ENCODE results near the gene SMCO3.
A peak's percentile ranks its signal among the peaks of the same experiment; 100 is the strongest.
"Not testable (repeated sequence)": the region's sequence is repeated elsewhere in the genome, so short reads cannot be mapped to it uniquely, and the experiment has no call there.

SMCO3 gene

GRCh38 chr12:14774074-14774905, 39.7 kb downstream of the SMCO3 start:
- DNase-seq = peak; percentile 51

GRCh38 chr12:14773685-14774073, 40.3 kb downstream of the SMCO3 start:
- no peak for DNase-seq

GRCh38 chr12:14772946-14773345, 41.0 kb downstream of the SMCO3 start:
- no peak for DNase-seq

- DNase-seq = no peak
Observed at GRCh38 chr12:14771651-14772137, 42.3 kb downstream of the SMCO3 start.

- DNase-seq = peak; percentile 36
Observed at GRCh38 chr12:14770496-14771461, 43.2 kb downstream of the SMCO3 start.

- DNase-seq = no peak
Observed at GRCh38 chr12:14769969-14770495, 44.0 kb downstream of the SMCO3 start.

GRCh38 chr12:14769466-14769968, 44.5 kb downstream of the SMCO3 start:
- DNase-seq = no peak

GRCh38 chr12:14768823-14769405, 45.1 kb downstream of the SMCO3 start:
- DNase-seq = no peak

- no peak for DNase-seq
Observed at GRCh38 chr12:14767617-14768016, 46.4 kb downstream of the SMCO3 start.

- DNase-seq = no peak
Observed at GRCh38 chr12:14766649-14767215, 47.2 kb downstream of the SMCO3 start.

GRCh38 chr12:14766020-14766419, 48.0 kb downstream of the SMCO3 start:
- DNase-seq = not testable (repeated sequence)

- no peak for DNase-seq
Observed at GRCh38 chr12:14765398-14765797, 48.6 kb downstream of the SMCO3 start.

GRCh38 chr12:14759711-14760280, 54.2 kb downstream of the SMCO3 start:
- DNase-seq = not testable (repeated sequence)

GRCh38 chr12:14756334-14757143, 57.4 kb downstream of the SMCO3 start:
- no peak for DNase-seq

Measured in 8988T (cell line).